GM19452 (cell line): ENCODE data around the gene PTPN9.
A peak's percentile ranks its signal among the peaks of the same experiment; 100 is the strongest.
"Not testable (repeated sequence)": the region's sequence is repeated elsewhere in the genome, so short reads cannot be mapped to it uniquely, and the experiment has no call there.

ENCODE experiments used
- ATAC-seq: cut with Tn5 transposase; IDR thresholded peaks from one replicate; pipeline ENCODE4 v1.9.1; 2021; ENCODE audit not compliant: unreplicated experiment

Gene PTPN9

DNA sequence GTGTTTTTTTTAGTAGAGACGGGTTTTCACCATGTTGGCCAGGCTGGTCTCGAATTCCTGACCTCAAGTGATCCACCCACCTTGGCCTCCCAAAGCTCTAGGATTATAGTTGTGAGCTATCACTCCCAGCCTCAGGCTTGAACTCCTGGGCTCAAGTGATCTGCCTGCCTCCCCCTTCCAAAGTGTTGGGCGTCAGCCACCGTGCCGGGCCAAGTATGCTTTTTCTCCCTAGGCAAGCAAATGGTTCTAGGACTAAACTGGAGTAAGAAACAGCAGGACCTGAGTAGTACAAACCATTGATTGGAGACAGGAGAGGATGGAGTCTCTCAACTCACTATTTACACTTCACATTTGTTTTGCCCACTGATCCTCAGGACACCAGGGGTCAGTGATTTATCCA, 4.6 kb upstream of the PTPN9 start:
- no peak for ATAC-seq

DNA sequence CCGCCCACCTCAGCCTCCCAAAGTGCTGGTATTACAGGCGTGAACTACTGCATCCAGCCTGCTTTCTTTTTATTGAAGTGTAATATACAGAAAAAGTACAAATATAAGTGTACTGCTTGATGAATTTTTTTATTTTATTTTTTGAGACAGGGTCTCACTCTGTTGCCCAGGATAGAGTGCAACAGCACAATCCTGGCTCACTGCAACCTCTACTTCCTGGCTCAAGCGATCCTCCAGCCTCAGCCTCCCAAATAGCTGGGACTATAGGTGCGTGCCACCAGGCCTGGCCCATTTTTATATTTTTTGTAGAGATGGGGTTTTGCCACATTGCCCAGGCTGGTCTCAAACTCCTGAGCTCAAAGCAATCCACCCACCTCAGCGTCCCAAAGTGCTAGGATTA, 3.8 kb upstream of the PTPN9 start:
- ATAC-seq, result not testable (repeated sequence)

DNA sequence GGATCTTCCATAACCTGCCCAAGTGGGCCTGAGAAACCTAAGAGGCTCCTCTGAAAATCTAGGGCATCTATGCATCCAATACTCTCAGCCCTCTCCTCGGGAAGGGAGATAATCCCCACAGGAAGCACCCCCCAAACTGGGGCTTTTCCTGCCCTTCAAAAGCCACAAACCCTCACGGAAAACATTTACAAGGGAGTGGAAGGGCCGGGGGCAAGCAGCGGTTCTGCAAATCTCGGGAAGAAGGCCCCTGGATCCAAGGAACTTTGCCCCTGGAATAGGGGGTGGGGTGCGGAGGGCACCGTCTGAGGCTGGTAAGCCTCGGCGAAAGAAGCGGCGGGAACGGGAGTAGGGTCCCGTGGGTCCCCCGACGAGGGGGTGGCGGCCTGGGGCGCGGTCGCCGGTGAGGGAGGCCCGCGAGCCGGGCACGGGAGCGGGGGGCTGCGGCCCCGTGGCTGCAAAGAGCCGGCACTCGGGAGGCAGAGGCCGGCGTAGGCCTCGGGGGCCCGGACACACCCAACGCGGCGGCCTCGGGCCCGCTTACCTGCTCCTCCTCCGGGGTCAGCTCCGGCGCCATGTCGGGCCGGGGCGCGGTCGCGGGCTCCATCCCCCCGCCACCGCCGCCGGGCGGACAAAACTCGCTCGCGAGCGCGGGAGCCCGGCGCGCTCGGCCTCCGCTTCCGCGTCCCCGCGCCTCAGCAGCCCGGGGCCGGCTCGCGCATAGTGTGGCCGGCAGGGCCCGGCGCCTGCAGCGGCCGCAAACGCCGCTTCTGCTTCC, 755 bp downstream of the PTPN9 start:
- ATAC-seq, result peak; percentile 45

DNA sequence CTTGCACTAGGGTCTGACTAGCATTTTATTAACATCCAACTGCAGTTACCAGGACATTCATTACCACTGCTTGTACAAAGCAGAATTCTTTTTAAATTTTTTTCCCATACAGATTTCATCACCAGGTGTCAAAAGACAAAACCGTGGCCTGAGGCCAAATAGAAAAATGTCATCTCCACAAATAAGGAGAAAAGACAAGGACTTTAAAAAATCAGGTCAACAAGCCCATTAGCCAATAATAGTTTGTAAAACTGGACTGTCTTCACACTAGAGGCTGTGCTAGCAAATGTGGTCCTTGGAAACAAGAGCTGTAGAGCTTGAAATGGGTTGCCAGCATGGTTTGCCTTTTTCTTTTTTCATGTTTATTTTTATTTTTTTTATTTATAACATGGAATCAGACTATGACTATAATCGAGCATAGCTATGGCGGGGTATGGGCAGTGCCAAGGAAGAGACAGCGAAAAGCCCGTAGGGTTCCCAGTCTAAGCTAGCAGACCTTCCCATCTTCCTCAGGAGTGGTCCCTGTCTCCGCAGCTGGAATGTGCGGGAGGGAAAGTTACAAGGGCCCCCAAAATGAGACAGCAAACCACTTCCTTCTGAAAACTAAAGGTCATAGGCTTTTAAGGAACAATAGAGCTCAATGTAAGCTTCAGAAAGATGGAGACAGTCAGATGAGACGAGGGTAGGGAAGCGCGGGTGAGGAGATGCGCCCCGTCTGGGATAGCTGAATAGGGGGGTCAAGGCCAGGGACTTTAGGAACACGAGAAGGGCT, 1.5 kb downstream of the PTPN9 start:
- no peak for ATAC-seq

DNA sequence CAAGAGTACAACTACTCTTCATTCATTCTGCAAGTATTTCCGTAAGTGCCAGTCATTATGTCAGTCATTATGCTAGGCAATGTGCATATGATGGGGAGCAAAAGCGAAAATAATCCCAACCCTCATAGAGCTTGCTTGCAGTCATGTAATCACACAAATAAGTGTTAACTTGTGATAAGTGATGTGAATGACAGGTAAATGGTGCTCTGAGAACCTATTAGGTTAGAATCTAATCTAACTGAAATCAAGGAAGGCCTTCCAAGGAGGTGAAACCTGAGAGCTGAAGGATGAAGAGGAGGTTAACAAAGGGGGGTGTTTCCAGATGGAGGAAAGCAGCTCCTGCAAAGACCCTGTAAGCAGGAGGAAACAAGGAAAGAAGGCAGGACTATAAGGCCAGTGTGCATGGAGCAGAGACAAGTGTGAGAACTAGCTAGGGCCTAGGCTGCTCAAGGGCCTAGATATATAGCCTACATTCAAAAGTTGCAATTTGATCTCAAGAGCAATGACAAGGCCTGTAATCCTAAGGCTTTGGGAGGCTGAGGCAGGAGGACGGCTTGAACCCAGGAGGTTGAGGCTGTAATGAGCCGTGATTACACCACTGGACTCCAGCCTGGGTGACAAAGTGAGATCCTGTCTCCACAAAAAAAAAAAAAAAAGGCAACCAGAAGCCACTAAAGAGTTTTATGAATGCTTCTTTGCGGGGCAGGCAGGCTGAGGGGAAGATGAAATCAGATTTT, 5.3 kb downstream of the PTPN9 start:
- no peak for ATAC-seq

DNA sequence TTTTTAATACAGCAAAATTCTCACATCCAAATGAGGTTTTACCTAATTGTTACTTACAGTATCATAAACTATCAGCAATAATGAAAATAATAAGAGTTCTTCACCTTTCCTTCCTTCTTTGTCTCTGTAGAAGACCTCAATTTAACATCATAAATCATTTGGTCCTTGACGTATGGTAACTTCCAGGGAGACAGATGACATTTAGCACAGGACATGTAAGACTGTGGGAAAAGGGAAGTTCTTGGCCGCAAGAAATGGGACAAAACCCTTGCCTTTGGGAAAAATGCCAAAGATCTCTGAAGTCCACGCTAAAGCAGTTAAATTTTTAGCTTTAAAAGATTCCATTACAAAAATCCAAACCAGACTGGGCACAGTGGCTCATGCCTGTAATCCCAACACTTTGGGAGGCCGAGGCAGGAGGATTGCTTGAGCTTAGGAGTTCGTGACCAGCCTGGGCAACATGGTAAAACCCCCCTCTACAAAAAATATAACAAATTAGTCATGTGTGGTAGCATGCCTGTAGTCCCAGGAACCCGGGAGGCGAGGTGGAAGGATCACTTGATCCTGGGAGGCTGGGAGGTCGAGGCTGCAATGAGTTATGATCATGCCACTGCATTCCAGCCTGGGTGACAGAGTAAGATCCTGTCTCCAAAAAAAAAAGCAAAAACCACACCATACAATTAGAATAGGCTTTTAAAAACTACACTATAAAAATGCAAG, 8.8 kb downstream of the PTPN9 start:
- ATAC-seq, result no peak

DNA sequence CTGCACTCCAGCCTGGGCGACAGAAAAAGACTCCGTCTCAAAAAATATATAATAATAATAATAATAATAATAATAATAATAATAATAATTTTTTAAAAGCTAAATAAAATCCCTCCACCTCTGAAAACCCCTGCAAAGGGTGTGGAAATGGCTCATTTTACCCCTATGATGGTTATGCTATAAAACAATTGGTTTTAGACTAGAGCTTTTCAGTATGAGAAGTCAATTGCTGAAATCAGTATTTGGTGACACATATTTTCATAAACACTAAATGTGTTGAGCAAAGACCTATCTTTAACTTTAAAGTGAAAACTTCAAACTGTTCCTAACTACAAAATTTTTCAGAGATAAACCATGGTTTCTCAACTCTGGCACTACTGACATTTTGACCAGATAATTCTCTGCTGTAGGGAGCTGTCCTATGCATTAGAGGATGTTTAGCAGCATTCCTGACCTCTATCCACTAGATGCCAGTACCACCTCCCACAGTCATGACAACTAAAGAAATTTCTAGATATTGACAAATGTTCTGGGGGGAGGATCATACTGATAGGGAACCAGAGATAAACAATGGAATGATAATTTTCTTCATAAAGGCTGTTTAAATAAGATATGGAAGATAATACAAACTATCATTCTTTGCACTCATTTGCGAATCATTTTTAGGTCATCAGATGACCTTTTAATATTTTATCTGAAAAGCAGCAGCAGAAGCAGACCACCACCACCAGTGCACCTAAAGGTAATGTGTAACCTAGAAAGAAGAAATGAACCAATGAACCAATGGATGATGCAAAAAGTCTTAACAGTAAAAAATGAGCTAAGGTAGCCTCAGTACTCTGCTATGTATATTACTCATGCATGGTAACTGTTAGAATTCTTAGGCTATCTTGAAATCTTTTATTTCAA, 13.8 kb downstream of the PTPN9 start:
- ATAC-seq, result no peak

DNA sequence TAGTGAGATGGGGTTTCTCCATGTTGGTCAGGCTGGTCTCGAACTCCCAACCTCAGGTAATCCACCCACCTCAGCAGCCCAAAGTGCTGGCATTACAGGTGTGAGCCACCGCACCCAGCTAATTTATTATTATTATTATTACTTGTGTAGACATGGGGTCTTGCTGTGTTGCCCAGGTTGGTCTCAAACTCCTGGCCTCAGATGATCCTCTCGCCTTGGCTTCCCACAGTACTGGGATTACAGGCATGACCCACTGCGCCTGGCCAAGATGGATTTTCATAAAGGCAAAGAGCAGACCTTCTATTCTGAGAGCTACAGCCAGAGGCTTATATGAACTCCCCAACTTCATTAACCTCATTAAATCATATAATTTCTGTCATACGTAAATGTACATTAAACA, 17.2 kb downstream of the PTPN9 start:
- no peak for ATAC-seq

DNA sequence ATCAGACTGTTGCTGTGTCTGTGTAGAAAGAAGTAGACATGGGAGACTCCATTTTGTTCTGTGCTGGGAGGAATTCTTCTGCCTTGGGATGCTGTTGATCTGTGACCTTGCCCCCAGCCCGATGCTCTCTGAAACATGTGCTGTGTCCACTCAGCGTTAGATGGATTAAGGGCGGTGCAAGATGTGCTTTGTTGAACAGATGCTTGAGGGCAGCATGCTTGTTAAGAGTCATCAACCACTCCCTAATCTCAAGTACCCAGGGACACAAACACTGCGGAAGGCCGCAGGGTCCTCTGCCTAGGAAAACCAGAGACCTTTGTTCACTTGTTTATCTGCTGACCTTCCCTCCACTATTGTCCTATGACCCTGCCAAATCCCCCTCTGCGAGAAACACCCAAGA, 19.8 kb downstream of the PTPN9 start:
- not testable (repeated sequence) for ATAC-seq

DNA sequence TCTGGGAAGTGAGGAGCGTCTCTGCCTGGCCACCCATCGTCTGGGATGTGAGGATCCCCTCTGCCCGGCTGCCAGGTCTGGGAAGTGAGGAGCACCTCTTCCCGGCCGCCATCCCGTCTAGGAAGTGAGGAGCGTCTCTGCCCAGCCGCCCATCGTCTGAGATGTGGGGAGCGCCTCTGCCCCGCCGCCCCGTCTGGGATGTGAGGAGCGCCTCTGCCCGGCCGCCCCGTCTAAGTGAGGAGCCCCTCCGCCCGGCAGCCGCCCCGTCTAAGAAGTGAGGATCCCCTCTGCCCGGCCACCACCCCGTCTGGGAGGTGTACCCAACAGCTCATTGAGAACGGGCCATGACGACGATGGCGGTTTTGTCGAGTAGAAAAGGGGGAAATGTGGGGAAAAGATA, 20.2 kb downstream of the PTPN9 start:
- not testable (repeated sequence) for ATAC-seq

DNA sequence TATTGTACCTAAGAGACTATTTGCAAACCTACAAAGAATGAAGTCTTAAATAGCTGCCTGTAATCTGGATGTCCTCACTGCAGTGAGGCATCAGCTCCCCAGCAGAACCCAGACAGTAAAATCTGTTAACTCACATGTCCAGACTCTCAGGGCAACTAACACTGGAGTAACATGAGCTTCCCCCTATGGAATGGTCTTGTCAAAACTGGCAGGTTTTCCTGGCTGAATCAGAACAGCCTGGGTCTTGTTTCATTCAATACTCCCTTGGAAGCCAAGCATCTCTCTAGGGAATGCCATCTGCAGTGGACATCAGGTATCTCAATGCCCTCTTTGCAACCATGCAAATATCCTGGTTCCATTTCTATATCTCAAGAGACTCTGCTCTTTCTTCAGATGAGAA, 24.4 kb downstream of the PTPN9 start:
- ATAC-seq, result no peak

DNA sequence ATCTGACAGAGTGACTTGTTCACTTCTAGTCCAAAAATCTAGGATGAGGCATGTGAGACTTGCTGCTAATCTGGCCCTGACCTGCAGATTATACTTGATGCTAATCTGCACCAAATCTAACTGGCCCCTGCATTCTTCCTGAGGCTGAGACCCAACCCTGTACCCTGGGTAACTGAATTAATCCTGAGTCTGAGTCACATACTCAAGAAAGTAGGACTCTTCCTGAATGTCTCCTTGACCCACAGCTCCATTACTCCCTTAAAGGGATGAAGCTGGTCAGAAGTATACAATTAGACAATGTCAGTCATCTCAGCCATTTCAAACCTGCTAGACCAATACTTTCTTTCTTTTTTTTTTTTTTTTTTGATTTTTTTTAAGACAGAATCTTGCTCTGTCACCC, 25.5 kb downstream of the PTPN9 start:
- no peak for ATAC-seq

DNA sequence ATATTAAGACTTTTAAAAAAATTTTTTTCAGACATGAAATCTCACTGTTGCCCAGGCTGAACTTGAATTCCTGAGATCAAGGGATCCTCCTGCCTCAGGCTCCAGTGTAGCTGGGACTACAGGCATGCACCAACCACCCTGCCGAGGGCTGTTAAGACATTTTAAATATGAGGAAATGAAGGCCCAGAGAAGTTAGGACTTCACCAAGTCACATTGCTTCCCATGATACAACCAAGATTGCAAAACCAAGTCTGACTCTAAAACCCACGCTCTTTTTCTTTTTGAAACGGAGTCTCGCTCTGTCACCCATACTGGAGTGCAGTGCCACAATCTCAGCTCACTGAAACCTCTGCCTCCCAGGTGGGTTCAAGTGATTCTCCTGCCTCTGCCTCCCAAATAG, 28.0 kb downstream of the PTPN9 start:
- ATAC-seq, result no peak

DNA sequence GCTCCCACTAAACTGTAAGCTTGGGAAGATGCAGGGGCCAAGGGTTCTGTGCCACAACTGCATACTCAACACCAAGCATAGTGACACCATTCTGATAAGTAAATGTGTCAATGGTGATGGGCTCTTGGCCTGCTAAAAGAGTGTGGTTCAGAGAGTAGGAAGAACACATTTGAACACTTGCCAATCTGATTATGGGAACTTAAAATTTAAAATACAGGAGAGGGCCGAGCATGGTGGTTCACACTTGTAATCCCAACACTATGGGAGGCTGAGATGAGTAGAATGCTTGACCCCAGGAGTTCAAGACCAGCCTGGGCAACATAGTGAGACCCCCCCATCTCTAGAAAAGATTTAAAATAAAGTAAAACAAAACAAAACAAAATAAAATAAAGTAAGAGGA, 34.1 kb downstream of the PTPN9 start:
- no peak for ATAC-seq

DNA sequence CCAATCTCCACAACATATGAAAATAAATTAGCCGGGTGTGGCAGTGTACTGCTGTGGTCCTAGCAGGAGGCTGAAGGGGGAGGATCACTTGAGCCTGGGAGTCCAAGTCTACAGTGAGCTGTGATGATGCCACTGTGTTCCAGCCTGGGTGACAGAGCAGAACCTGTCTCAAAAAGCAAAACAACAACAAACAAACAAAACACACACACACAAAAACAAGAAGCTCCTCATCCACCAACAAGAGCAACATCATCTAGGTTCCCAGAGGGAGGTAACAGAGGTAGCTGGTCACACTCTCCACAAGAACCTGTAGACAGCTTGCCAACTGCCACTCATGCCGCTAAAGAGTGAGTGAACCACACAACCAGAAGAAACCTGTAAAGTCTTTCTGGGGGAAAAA, 34.8 kb downstream of the PTPN9 start:
- ATAC-seq, result no peak

DNA sequence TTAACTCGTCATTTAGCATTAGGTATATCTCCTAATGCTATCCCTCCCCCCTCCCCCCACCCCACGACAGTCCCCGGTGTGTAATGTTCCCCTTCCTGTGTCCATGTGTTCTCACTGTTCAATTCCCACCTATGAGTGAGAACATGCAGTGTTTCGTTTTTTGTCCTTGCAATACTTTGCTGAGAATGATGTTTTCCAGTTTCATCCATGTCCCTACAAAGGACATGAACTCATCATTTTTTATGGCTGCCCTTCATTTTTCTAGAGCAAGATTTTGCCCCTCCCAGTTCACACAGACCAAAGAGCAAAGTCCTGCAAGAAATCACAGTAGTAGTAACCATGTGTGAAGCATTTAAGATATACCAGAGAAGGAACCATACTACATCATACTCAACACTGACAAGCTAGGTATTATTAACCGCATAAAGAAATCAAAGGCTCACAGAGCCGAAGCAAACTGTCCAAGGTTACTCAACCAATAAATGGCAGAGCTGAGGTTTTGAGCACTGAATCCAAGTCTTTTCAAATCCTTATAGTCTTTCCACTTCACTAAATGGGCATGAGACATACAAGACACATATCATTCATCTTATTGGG, 36.1 kb downstream of the PTPN9 start:
- not testable (repeated sequence) for ATAC-seq

DNA sequence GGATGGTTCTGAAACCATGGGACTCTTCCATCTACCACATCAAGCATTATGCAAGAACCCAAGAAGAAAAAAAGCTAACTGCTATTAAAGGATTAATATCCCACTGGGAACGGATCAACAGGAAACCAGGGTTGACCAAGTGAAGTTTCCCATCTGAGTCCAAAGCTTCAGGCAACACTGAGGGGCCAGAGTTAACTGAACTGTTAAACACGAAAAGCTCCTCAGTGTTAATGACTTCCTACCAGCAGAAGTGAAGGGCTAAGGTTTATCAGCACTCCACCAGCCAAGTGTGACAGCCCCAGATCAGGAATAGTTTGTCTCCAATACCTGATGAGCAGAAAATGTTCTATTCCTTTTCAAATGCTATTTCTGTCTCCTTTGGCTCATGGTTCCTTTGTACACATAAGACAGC, 36.7 kb downstream of the PTPN9 start:
- no peak for ATAC-seq

DNA sequence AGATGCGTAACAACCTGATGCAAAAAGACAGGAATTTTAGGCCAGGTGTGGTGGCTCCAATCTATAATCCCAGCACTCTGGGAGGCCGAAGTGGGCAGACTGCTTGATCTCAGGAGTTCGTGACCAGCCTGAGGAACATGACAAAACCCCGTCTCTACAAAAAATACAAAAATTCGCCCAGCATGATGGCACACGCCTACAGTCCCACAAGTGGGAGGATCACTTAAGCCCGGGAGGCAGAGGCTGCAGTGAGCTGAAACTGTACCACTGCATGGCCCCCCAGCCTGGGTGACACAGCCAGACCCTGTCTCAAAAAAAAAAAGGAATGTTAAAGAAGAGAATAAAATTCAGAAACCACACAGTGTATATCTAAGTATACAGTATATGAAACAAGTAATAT, 40.7 kb downstream of the PTPN9 start:
- ATAC-seq, result no peak

DNA sequence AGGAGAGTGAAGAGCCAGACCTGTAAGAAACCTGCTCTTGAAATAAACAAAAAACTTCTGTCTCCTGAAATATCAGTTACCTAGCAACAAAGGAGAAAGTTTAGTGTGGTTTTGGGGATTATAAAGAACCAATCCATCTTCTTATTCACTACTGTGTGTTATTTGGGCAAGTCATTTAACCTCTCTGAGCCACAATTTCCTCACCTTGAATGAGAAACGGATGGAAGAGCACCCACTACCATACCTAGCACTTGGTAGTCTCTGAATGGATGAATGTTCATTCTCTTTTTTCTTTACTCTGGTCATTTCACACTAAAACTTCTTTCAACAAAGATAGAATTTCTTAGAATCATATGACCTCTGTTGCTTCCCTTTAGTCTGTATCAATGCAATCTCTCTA, 45.2 kb downstream of the PTPN9 start:
- ATAC-seq, result no peak
